ENCODE results near the gene EFEMP2.

EFEMP2 gene

DNA sequence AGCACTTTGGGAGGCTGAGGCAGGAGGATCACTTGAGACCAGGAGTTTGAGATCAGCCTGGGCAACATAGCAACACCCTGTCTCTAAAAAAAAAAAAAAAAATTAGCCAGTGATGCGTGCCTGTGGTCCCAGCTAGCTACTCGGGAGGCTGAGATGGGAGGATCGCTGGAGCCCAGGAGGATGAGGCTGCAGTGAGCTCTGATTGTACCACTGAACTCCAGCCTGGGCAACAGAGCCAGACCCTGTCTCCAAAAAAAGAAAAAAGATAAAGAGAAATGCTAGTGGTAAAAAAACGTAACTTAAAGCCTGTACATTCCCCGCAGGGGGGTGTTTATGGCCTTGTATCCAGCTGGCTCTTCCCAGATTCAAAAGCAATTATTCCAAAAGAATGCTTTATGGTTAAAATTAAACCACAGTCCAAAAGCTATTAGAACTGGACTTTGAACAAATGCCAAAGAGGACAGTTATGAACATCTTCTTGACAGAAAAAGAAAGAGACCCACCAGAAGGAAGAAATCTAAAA lies 55.2 kb downstream of the EFEMP2 start:
- H3K9me3 Mint-ChIP-seq: no peaks in the 10 kb centered on the region

GRCh38 chr11:65816696-65817095 lies 55.9 kb downstream of the EFEMP2 start:
- TF ChIP-seq, protein P1, sequence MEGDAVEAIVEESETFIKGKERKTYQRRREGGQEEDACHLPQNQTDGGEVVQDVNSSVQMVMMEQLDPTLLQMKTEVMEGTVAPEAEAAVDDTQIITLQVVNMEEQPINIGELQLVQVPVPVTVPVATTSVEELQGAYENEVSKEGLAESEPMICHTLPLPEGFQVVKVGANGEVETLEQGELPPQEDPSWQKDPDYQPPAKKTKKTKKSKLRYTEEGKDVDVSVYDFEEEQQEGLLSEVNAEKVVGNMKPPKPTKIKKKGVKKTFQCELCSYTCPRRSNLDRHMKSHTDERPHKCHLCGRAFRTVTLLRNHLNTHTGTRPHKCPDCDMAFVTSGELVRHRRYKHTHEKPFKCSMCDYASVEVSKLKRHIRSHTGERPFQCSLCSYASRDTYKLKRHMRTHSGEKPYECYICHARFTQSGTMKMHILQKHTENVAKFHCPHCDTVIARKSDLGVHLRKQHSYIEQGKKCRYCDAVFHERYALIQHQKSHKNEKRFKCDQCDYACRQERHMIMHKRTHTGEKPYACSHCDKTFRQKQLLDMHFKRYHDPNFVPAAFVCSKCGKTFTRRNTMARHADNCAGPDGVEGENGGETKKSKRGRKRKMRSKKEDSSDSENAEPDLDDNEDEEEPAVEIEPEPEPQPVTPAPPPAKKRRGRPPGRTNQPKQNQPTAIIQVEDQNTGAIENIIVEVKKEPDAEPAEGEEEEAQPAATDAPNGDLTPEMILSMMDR (IDR thresholded peaks at IDR 0.05): no peak
- Mint-ChIP-seq H3K36me3 (ENCODE audit: low read depth) (peaks cover 11% of the 10 kb centered on the region), H3K27me3 (ENCODE audit: low read depth, poor library complexity) (peaks cover 30% of the 10 kb centered on the region), H3K4me1 (peaks cover 39% of the 10 kb centered on the region), H3K9me3 (no peaks in the 10 kb centered on the region), H3K27ac (no peak overlapping the region), H3K4me3 (peak overlapping the region; percentile 87)
- DNase-seq: no peak

More for the DNA sequence above, 55.2 kb downstream of the EFEMP2 start:
- Mint-ChIP-seq H3K27me3 (ENCODE audit: low read depth, poor library complexity) (peaks cover 28% of the 10 kb centered on the region), H3K4me1 (peaks cover 33% of the 10 kb centered on the region), H3K36me3 (ENCODE audit: low read depth) (peaks cover 11% of the 10 kb centered on the region), H3K4me3 (peak overlapping the region; percentile 87), H3K27ac (no peak overlapping the region)
- TF ChIP-seq, protein P1 (IDR thresholded peaks at IDR 0.05): no peak
- no peak for DNase-seq
